Kidney (tissue), 14 donors: ENCODE data around the gene RASAL3. TPM values are rescaled to one million over a fixed set of nuclear protein-coding genes. Genes with fewer than 3 reads are reported as not detected.

Source experiments
- DNase-seq, 5 donors: peaks; one replicate each; pipeline ENCODE4 v3.0.0-alpha.2; 2013 to 2020
- FAIRE-seq: peaks from 2 replicates; lab custom pipeline; 2012; peaks lifted over from hg19 to GRCh38; lab: Jason Lieb, UNC
- H3K27ac ChIP-seq, 2 donors: one replicate each; pipeline ENCODE4 v1.7.0; 2013; ENCODE audit warnings: low read depth in 2 of 2, low read length in 2 of 2, inconsistent platforms in 1 of 2
- H3K27me3 ChIP-seq: one replicate; pipeline ENCODE4 v1.7.1; 2013; ENCODE audit warnings: low read length, inconsistent platforms; ENCODE audit not compliant: control insufficient read depth, insufficient read depth
- H3K36me3 ChIP-seq, 3 donors: one replicate each; pipeline versions ENCODE4 v1.7.0 to v1.7.1; 2013; ENCODE audit warnings: low read length in 3 of 3, control low read depth in 1 of 3, inconsistent platforms in 1 of 3; ENCODE audit not compliant: insufficient read depth in 3 of 3, control insufficient read depth in 2 of 3
- H3K4me1 ChIP-seq, 3 donors: one replicate each; pipeline versions ENCODE4 v1.7.0 to v1.7.1; 2013; ENCODE audit warnings: low read length in 3 of 3, inconsistent platforms in 1 of 3, low read depth in 1 of 3; ENCODE audit not compliant: control insufficient read depth in 2 of 3, insufficient read depth in 2 of 3
- H3K4me3 ChIP-seq, 3 donors: one replicate each; pipeline versions ENCODE4 v1.7.0 to v1.8.1; 2013; ENCODE audit warnings: low read length in 3 of 3, control low read depth in 1 of 3, inconsistent platforms in 1 of 3
- H3K9ac ChIP-seq, 3 donors: one replicate each; pipeline versions ENCODE4 v1.7.0 to v1.7.1; 2013; ENCODE audit warnings: low read length in 3 of 3, control low read depth in 1 of 3, inconsistent platforms in 1 of 3
- H3K9me3 ChIP-seq, 3 donors: one replicate each; pipeline versions ENCODE4 v1.7.0 to v1.7.1; 2013; ENCODE audit warnings: low read length in 3 of 3, control low read depth in 1 of 3, inconsistent platforms in 1 of 3; ENCODE audit not compliant: control insufficient read depth in 2 of 3, insufficient read depth in 1 of 3
- intact Hi-C: fragments of 100-400 bp; cut with DNase I; formaldehyde crosslinking; loops from one replicate; pipeline ENCODE4 v1.11.1; 2022
- polyA plus RNA-seq: library from polyadenylated mRNA; stranded (reverse); fragments of 350-450 nt; fragmentation: Illumina TruSeq; extraction: RNeasy Lipid Tissue Mini Kit (QIAGEN cat#74804); gene quantifications from one replicate; pipeline ENCODE4 v1.2.3, GENCODE V29; 2014; ENCODE audit warnings: low read depth, low replicate concordance; ENCODE audit not compliant: insufficient read depth
- total RNA-seq: library from RNA; stranded (reverse); fragmentation: NEBNext Ultra II Directional; extraction: Animal tissue kit (Norgen Biotek cat#: 25700); gene quantifications from one replicate; pipeline ENCODE4 v1.2.1, GENCODE V29; 2021
- TF ChIP-seq, protein P1 (sequence below): IDR thresholded peaks from 3 replicates; pipeline ENCODE4 v1.5.1; 2012; ENCODE audit warnings: mild to moderate bottlenecking, moderate library complexity, borderline replicate concordance; ENCODE audit not compliant: insufficient read depth; ENCODE audit errors: extremely low read depth
- donor health status: control.
- donor health status: control.
- donor health status: control.
- donor health status: control.
- donor health status: control.
- donor health status: DM: yes; HTN: yes; CAD: no.
- donor health status: Normal renal cell carcinoma (clear cell type).

The RASAL3 gene
- total and polyA plus RNA-seq, 2 donors from 2014 or later, result 1.5 to 12.1 TPM

- H3K27ac ChIP-seq, result no peak overlapping the region
- H3K27me3 ChIP-seq, result peaks cover 14% of the 10 kb centered on the region
- FAIRE-seq, result no peak
- intact Hi-C loops, result no loop called here
- no peak for DNase-seq
- H3K9me3 ChIP-seq, result no peaks in the 10 kb centered on the region
- no peak overlapping the region for H3K9ac ChIP-seq
- H3K36me3 ChIP-seq, result no peaks in the 10 kb centered on the region
- TF ChIP-seq, protein P1, sequence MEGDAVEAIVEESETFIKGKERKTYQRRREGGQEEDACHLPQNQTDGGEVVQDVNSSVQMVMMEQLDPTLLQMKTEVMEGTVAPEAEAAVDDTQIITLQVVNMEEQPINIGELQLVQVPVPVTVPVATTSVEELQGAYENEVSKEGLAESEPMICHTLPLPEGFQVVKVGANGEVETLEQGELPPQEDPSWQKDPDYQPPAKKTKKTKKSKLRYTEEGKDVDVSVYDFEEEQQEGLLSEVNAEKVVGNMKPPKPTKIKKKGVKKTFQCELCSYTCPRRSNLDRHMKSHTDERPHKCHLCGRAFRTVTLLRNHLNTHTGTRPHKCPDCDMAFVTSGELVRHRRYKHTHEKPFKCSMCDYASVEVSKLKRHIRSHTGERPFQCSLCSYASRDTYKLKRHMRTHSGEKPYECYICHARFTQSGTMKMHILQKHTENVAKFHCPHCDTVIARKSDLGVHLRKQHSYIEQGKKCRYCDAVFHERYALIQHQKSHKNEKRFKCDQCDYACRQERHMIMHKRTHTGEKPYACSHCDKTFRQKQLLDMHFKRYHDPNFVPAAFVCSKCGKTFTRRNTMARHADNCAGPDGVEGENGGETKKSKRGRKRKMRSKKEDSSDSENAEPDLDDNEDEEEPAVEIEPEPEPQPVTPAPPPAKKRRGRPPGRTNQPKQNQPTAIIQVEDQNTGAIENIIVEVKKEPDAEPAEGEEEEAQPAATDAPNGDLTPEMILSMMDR, result no peak
- no peak overlapping the region for H3K4me3 ChIP-seq
- H3K4me1 ChIP-seq, result peaks cover 0 to 10% (median 0%) of the 10 kb centered on the region in 3 donors
These were observed 10.2 kb downstream of the RASAL3 start for GRCh38 chr19:15453906-15454860.

GRCh38 chr19:15453091-15453578, 11.2 kb downstream of the RASAL3 start:
- H3K9me3 ChIP-seq, result no peaks in the 10 kb centered on the region
- intact Hi-C loops, result no loop called here
- TF ChIP-seq, protein P1, result no peak
- no peak for FAIRE-seq
- peaks cover 0 to 14% (median 0%) of the 10 kb centered on the region in 3 donors for H3K4me1 ChIP-seq
- peaks cover 11% of the 10 kb centered on the region for H3K27me3 ChIP-seq
- peak in 4 of 5 donors; percentile 44 to 80 (median 58) for DNase-seq
- H3K4me3 ChIP-seq, result peak overlapping the region in 2 of 3 donors; percentile 55 to 64
- no peaks in the 10 kb centered on the region for H3K36me3 ChIP-seq
- peak overlapping the region in 1 of 2 donors; percentile 32 for H3K27ac ChIP-seq
- peak overlapping the region in 1 of 3 donors; percentile 58 for H3K9ac ChIP-seq

GRCh38 chr19:15452111-15453047, 12.0 kb downstream of the RASAL3 start:
- H3K9ac ChIP-seq, result peak overlapping the region in 1 of 3 donors; percentile 58
- no peaks in the 10 kb centered on the region for H3K36me3 ChIP-seq
- DNase-seq (peak; percentile 89 to 96 (median 91)), FAIRE-seq (no peak)
- H3K4me1 ChIP-seq, result peaks cover 0 to 14% (median 0%) of the 10 kb centered on the region in 3 donors
- peaks cover 11% of the 10 kb centered on the region for H3K27me3 ChIP-seq
- peak overlapping the region; percentile 20 to 64 (median 55) for H3K4me3 ChIP-seq
- intact Hi-C loops, result no loop called here
- H3K27ac ChIP-seq, result peak overlapping the region in 1 of 2 donors; percentile 32
- no peaks in the 10 kb centered on the region for H3K9me3 ChIP-seq
- TF ChIP-seq, protein P1, result no peak
